GM21360 (cell line): Measurements from ENCODE around the gene IFNL4.
"Not testable (repeated sequence)": the region's sequence is repeated elsewhere in the genome, so short reads cannot be mapped to it uniquely, and the experiment has no call there.

Experiments
- ATAC-seq: cut with Tn5 transposase; IDR thresholded peaks from one replicate; pipeline ENCODE4 v1.9.1; 2021; ENCODE audit warnings: mild to moderate bottlenecking, moderate library complexity; ENCODE audit not compliant: unreplicated experiment

IFNL4 gene

GRCh38 chr19:39230096-39230764, 18.4 kb downstream of the IFNL4 start:
- ATAC-seq, result no peak

GRCh38 chr19:39224910-39225309, 23.7 kb downstream of the IFNL4 start:
- ATAC-seq, result no peak

- no peak for ATAC-seq
Observed at GRCh38 chr19:39223703-39224279, 24.9 kb downstream of the IFNL4 start.

GRCh38 chr19:39219108-39219507, 29.5 kb downstream of the IFNL4 start:
- ATAC-seq, result not testable (repeated sequence)

GRCh38 chr19:39218230-39219007, 30.2 kb downstream of the IFNL4 start:
- no peak for ATAC-seq

- no peak for ATAC-seq
Observed at GRCh38 chr19:39217094-39217493, 31.6 kb downstream of the IFNL4 start.

GRCh38 chr19:39215323-39215722, 33.3 kb downstream of the IFNL4 start:
- ATAC-seq, result not testable (repeated sequence)

GRCh38 chr19:39212375-39212742, 36.3 kb downstream of the IFNL4 start:
- no peak for ATAC-seq

- ATAC-seq, result no peak
Observed at GRCh38 chr19:39211731-39212374, 36.8 kb downstream of the IFNL4 start.

- ATAC-seq, result no peak
Observed at GRCh38 chr19:39209196-39209595, 39.5 kb downstream of the IFNL4 start.

GRCh38 chr19:39208175-39208795, 40.4 kb downstream of the IFNL4 start:
- no peak for ATAC-seq

GRCh38 chr19:39207293-39207836, 41.3 kb downstream of the IFNL4 start:
- no peak for ATAC-seq

- ATAC-seq, result no peak
Observed at GRCh38 chr19:39206122-39206521, 42.5 kb downstream of the IFNL4 start.

- ATAC-seq, result no peak
Observed at GRCh38 chr19:39205449-39205764, 43.2 kb downstream of the IFNL4 start.

- no peak for ATAC-seq
Observed at GRCh38 chr19:39203372-39204341, 45.0 kb downstream of the IFNL4 start, which contains the start of gene SYCN. TSS of gene SYCN (minus strand) at chr19:39204263. CDS start at chr19:39204254, 9 bp downstream.

GRCh38 chr19:39202998-39203355, 45.7 kb downstream of the IFNL4 start:
- no peak for ATAC-seq

- ATAC-seq, result no peak
Observed at GRCh38 chr19:39200803-39201115, 47.9 kb downstream of the IFNL4 start.

- ATAC-seq, result no peak
Observed at GRCh38 chr19:39200066-39200802, 48.4 kb downstream of the IFNL4 start.

GRCh38 chr19:39199025-39199424, 49.6 kb downstream of the IFNL4 start:
- no peak for ATAC-seq
